ENCODE data around the gene ZIK1. TPM values are rescaled to one million over a fixed set of nuclear protein-coding genes. Genes with fewer than 3 reads are reported as not detected.

ZIK1 gene
- total and polyA plus RNA-seq, 2 of the 8 experiments (the other 6 are each of a cell fraction or from before 2014, with no cell fraction given) = 19.4 to 36.5 TPM

- Histone ChIP-seq H3K18ac (ENCODE audit: extremely low read depth, low read length) (no peak overlapping the region), H3K4ac (replicated peaks; ENCODE audit: insufficient read length, low read depth, low read length) (no peak overlapping the region), H4K8ac (ENCODE audit: extremely low read depth, insufficient read depth, low read length) (no peak overlapping the region), H2BK20ac (ENCODE audit: low read length) (no peak overlapping the region), H4K91ac (replicated peaks; ENCODE audit: insufficient read length, low read length) (no peak overlapping the region), H3K56ac (replicated peaks; ENCODE audit: insufficient read length, low read depth, low read length) (no peak overlapping the region), H3K27me3 (replicated peaks in 1 of 4; ENCODE audit: control insufficient read depth in 3 of 4, extremely low read depth in 1 of 4, insufficient read depth in 3 of 4, low read length in 3 of 4) (peaks cover 0 to 2% (median 0%) of the 10 kb centered on the region in 4 experiments; a peak in 1 of 7 replicates), H2BK15ac (ENCODE audit: low read length) (no peak overlapping the region), H3K4me2 (ENCODE audit: insufficient read depth in 1 of 2, low read depth in 2 of 2, low read length in 2 of 2) (no peak overlapping the region), H3K23me2 (ENCODE audit: low read depth, low read length) (peaks cover 4% of the 10 kb centered on the region; the same call in 1 of the 2 replicates), H3K14ac (ENCODE audit: insufficient read length) (no peak overlapping the region), H3K79me1 (ENCODE audit: low read depth, low read length) (peaks cover 2% of the 10 kb centered on the region; the same call in 1 of the 2 replicates), H3K23ac (ENCODE audit: insufficient read length) (no peak overlapping the region), H2BK5ac (ENCODE audit: low read depth, low read length) (no peak overlapping the region), H3K4me1 (replicated peaks in 1 of 4; ENCODE audit: control insufficient read depth in 3 of 4, insufficient read depth in 4 of 4, low read length in 3 of 4) (peaks cover 0 to 3% (median 1%) of the 10 kb centered on the region in 4 experiments; a peak in 3 of 7 replicates), H3K79me2 (ENCODE audit: control insufficient read depth in 1 of 2, insufficient read depth in 2 of 2, low read length in 2 of 2) (no peaks in the 10 kb centered on the region), H3K9ac (replicated peaks in 1 of 4; ENCODE audit: extremely low read depth in 1 of 4, low read depth in 3 of 4, low read length in 3 of 4) (no peak overlapping the region), H2AFZ (ENCODE audit: low read length) (no peak overlapping the region), H2BK120ac (replicated peaks; ENCODE audit: low read depth, low read length) (no peak overlapping the region), H3K36me3 (ENCODE audit: control insufficient read depth in 2 of 4, insufficient read depth in 4 of 4, low read length in 3 of 4) (peaks cover 10 to 44% (median 31%) of the 10 kb centered on the region in 4 experiments; a peak in 7 of 8 replicates), H3K9me3 (ENCODE audit: insufficient read depth in 2 of 2, low read depth in 1 of 2, low read length in 1 of 2) (peaks cover 16 to 18% of the 10 kb centered on the region in 2 experiments), H3K27ac (ENCODE audit: low read depth, low read length) (no peak overlapping the region), H4K20me1 (replicated peaks in 1 of 2; ENCODE audit: control insufficient read depth in 1 of 2, insufficient read depth in 2 of 2, low read length in 2 of 2) (no peaks in the 10 kb centered on the region), H3K4me3 (ENCODE audit: extremely low read depth in 1 of 4, insufficient read depth in 2 of 4, low read depth in 3 of 4, low read length in 4 of 4) (no peak overlapping the region), H2AK5ac (ENCODE audit: low read depth, low read length) (no peak overlapping the region), H4K5ac (ENCODE audit: insufficient read length, low read depth, low read length) (no peak overlapping the region), H2BK12ac (ENCODE audit: low read depth, low read length) (no peak overlapping the region)
- ChIA-PET CTCF (ENCODE audit: partially characterized antibody) (interaction anchor here (0.9 kb wide), 1 partner anchor 14 kb away, joined by 3 read pairs; no protein-coding TSS in a partner anchor), POLR2A (ENCODE audit: partially characterized antibody) (interaction anchor here (0.7 to 2.9 kb wide), 3 partner anchors 19 to 287 kb away, joined by 3 to 9 read pairs (median 3); partner anchors contain the start of gene ZNF551)
- DNase-seq (ENCODE audit: low read depth in 1 of 2, low spot score in 2 of 2) = no peak
- 85% methylated on average over 4 of the region's 4 CpGs; no CpG with 5 or more reads in 1 of the 2 experiments for WGBS, 2 experiments (ENCODE audit: extremely low coverage in 1 of 2, insufficient coverage in 1 of 2, insufficient read length in 1 of 2, insufficient replicate concordance in 2 of 2, low coverage in 1 of 2, low lambda C conversion rate in 2 of 2, missing lambda C conversion rate in 1 of 2)
- no peak for FAIRE-seq
- TF ChIP-seq CHD2 (IDR thresholded peaks at IDR 0.05; ENCODE audit: low read length) (no peak), USF2 (IDR thresholded peaks at IDR 0.05; ENCODE audit: low read length) (no peak), KDM4A (IDR thresholded peaks at IDR 0.05; ENCODE audit: low read depth, low read length, severe bottlenecking) (no peak), EZH2 (IDR thresholded peaks at IDR 0.05; ENCODE audit: low read depth, low read length, severe bottlenecking) (no peak), BCL11A (IDR thresholded peaks at IDR 0.05; ENCODE audit: low read depth in 2 of 2, low read length in 2 of 2) (no peak), NANOG (IDR thresholded peaks at IDR 0.05; ENCODE audit: insufficient read depth, low read depth, low read length, poor library complexity, severe bottlenecking) (no peak), JUN (IDR thresholded peaks at IDR 0.05; ENCODE audit: low read depth, low read length) (no peak), CBX5 (IDR thresholded peaks at IDR 0.05; ENCODE audit: low read depth, low read length) (no peak), HDAC2 (IDR thresholded peaks at IDR 0.05; ENCODE audit: borderline replicate concordance in 1 of 2, low read depth in 2 of 2, low read length in 2 of 2) (no peak), YY1 (IDR thresholded peaks at IDR 0.05; ENCODE audit: low read depth, low read length) (no peak), ZNF274 (IDR thresholded peaks at IDR 0.05; ENCODE audit: borderline replicate concordance, extremely low read depth, low read length) (no peak)
Measured at GRCh38 chr19:57637379-57637778, 53.4 kb downstream of the ZIK1 start.

Data from H1 (cell line).